Spinal cord (tissue), 10 donors: ENCODE measurements around the gene FCHSD1. TPM values are rescaled to one million over a fixed set of nuclear protein-coding genes. Genes with fewer than 3 reads are reported as not detected.

ENCODE experiments used
- DNase-seq, 6 donors: peaks; one replicate each; pipeline versions ENCODE4 v3.0.0 to v3.0.0-alpha.2; 2013 to 2015; ENCODE audit warnings: low spot score in 6 of 6, low read depth in 4 of 6
- H3K27ac ChIP-seq: one replicate; pipeline ENCODE4 v1.5.1; 2013; ENCODE audit warnings: low read depth, low read length, control low read depth
- H3K27me3 ChIP-seq: one replicate; pipeline ENCODE4 v1.6.1; 2013; ENCODE audit warnings: low read length; ENCODE audit not compliant: control insufficient read depth, insufficient read depth
- H3K36me3 ChIP-seq: one replicate; pipeline ENCODE4 v1.6.1; 2013; ENCODE audit warnings: low read length; ENCODE audit not compliant: control insufficient read depth, insufficient read depth
- H3K4me1 ChIP-seq: one replicate; pipeline ENCODE4 v1.6.1; 2013; ENCODE audit warnings: low read length; ENCODE audit not compliant: control insufficient read depth, insufficient read depth
- H3K4me3 ChIP-seq: one replicate; pipeline ENCODE4 v1.5.1; 2013; ENCODE audit warnings: low read depth, low read length, control low read depth
- H3K9me3 ChIP-seq: one replicate; pipeline ENCODE4 v1.6.1; 2013; ENCODE audit warnings: low read length; ENCODE audit not compliant: control insufficient read depth, insufficient read depth
- WGBS: methylation state at CpG from one replicate; pipeline ENCODE4 v1.1.5; 2013; ENCODE audit warnings: missing lambda C conversion rate; ENCODE audit not compliant: insufficient coverage; 5-methylcytosine and 5-hydroxymethylcytosine counted together
- polyA plus RNA-seq, 2 donors: library from polyadenylated mRNA; unstranded; fragments of 120-200 nt; gene quantifications; one replicate each; pipeline ENCODE4 v1.2.1, GENCODE V29; 2013; ENCODE audit not compliant: insufficient read length in 2 of 2
- total RNA-seq, 2 donors: library from RNA; depleted of rRNA in 1 of 2; stranded (reverse); fragments of 120-200 nt in 1 of 2; fragments of >200 nt in 1 of 2; gene quantifications; one replicate each; pipeline versions ENCODE4 v1.2.3 to v1.2.4, GENCODE V29; 2013 to 2014
- donor health status: healthy.

Gene FCHSD1
- total and polyA plus RNA-seq, 4 donors, result 8.1 to 20.0 (median 13.3) TPM

GRCh38 chr5:141637123-141637766, 14.0 kb downstream of the FCHSD1 start:
- WGBS, result under 1% methylated on average over 57 of the region's 63 CpGs
- Histone ChIP-seq H3K27me3 (peaks cover 16% of the 10 kb centered on the region), H3K4me3 (peak overlapping the region; percentile 87), H3K9me3 (no peaks in the 10 kb centered on the region), H3K27ac (peak overlapping the region; percentile 47), H3K36me3 (peaks cover 26% of the 10 kb centered on the region), H3K4me1 (peaks cover 40% of the 10 kb centered on the region)
- peak in 2 of 6 donors; percentile 61 to 81 for DNase-seq

GRCh38 chr5:141636413-141637122, 14.7 kb downstream of the FCHSD1 start, which contains the start of the genes HDAC3 and RELL2:
Gene HDAC3 (minus strand): TSS chr5:141636849. CDS start chr5:141636790, 59 bp downstream.
Gene RELL2 (plus strand): TSS chr5:141636997. CDS start chr5:141638226, 1,229 bp downstream.
- H3K4me3 ChIP-seq, result peak within 1 kb of the TSS; percentile 87
- peak within 1 kb of the TSS; percentile 54 for H3K27ac ChIP-seq

GRCh38 chr5:141636106-141636412, 15.2 kb downstream of the FCHSD1 start:
- Histone ChIP-seq H3K9me3 (no peaks in the 10 kb centered on the region), H3K4me3 (peak overlapping the region; percentile 87), H3K27me3 (peaks cover 16% of the 10 kb centered on the region), H3K36me3 (peaks cover 29% of the 10 kb centered on the region), H3K4me1 (peaks cover 40% of the 10 kb centered on the region), H3K27ac (no peak overlapping the region)
- 20% methylated on average over 4 of the region's 4 CpGs for WGBS
- DNase-seq, result no peak

More at GRCh38 chr5:141636413-141637122, 14.7 kb downstream of the FCHSD1 start, which contains the start of the genes HDAC3 and RELL2:
- DNase-seq, result peak; percentile 78 to 97 (median 86)
- Histone ChIP-seq H3K27me3 (peaks cover 16% of the 10 kb centered on the region), H3K36me3 (peaks cover 32% of the 10 kb centered on the region), H3K4me1 (peaks cover 40% of the 10 kb centered on the region), H3K9me3 (no peaks in the 10 kb centered on the region)
- under 1% methylated on average over 45 of the region's 55 CpGs for WGBS

- no peaks in the 10 kb centered on the region for H3K9me3 ChIP-seq
- H3K27me3 ChIP-seq, result peaks cover 16% of the 10 kb centered on the region
- peaks cover 39% of the 10 kb centered on the region for H3K4me1 ChIP-seq
- peak overlapping the region; percentile 87 for H3K4me3 ChIP-seq
- no CpG with 5 or more reads among the region's 7 CpGs for WGBS
- H3K27ac ChIP-seq, result no peak overlapping the region
- no peak for DNase-seq
- peaks cover 28% of the 10 kb centered on the region for H3K36me3 ChIP-seq
These were observed 15.6 kb downstream of the FCHSD1 start for GRCh38 chr5:141635646-141636045.

- no peak for DNase-seq
- Histone ChIP-seq H3K9me3 (no peaks in the 10 kb centered on the region), H3K4me1 (peaks cover 36% of the 10 kb centered on the region), H3K36me3 (peaks cover 24% of the 10 kb centered on the region), H3K4me3 (no peak overlapping the region), H3K27me3 (peaks cover 16% of the 10 kb centered on the region), H3K27ac (no peak overlapping the region)
- WGBS, result 81% methylated on average over 5 of the region's 6 CpGs
These were observed 16.5 kb downstream of the FCHSD1 start for GRCh38 chr5:141634720-141635119.

GRCh38 chr5:141633871-141634561, 17.2 kb downstream of the FCHSD1 start:
- Histone ChIP-seq H3K4me3 (no peak overlapping the region), H3K36me3 (peaks cover 25% of the 10 kb centered on the region), H3K27me3 (peaks cover 16% of the 10 kb centered on the region), H3K27ac (no peak overlapping the region), H3K4me1 (peaks cover 31% of the 10 kb centered on the region), H3K9me3 (no peaks in the 10 kb centered on the region)
- 97% methylated on average over 3 of the region's 5 CpGs for WGBS
- DNase-seq, result no peak

- Histone ChIP-seq H3K9me3 (no peaks in the 10 kb centered on the region), H3K36me3 (peaks cover 39% of the 10 kb centered on the region), H3K27me3 (peaks cover 3% of the 10 kb centered on the region), H3K4me1 (peaks cover 21% of the 10 kb centered on the region), H3K4me3 (no peak overlapping the region), H3K27ac (no peak overlapping the region)
- 80% methylated on average over 1 of the region's 2 CpGs for WGBS
- DNase-seq, result no peak
These were observed 18.6 kb downstream of the FCHSD1 start for GRCh38 chr5:141632650-141633049.

GRCh38 chr5:141630570-141631140, 20.6 kb downstream of the FCHSD1 start:
- H3K27me3 ChIP-seq, result no peaks in the 10 kb centered on the region
- peaks cover 55% of the 10 kb centered on the region for H3K36me3 ChIP-seq
- no CpG with 5 or more reads among the region's 5 CpGs for WGBS
- peaks cover 6% of the 10 kb centered on the region for H3K4me1 ChIP-seq
- no peak for DNase-seq
- H3K27ac ChIP-seq, result no peak overlapping the region
- no peak overlapping the region for H3K4me3 ChIP-seq
- H3K9me3 ChIP-seq, result no peaks in the 10 kb centered on the region

- WGBS, result 100% methylated on average over 4 of the region's 6 CpGs
- DNase-seq, result no peak
These were observed 22.9 kb downstream of the FCHSD1 start for GRCh38 chr5:141628175-141628788.

More at GRCh38 chr5:141628175-141628788, 22.9 kb downstream of the FCHSD1 start:
- Histone ChIP-seq H3K27me3 (no peaks in the 10 kb centered on the region), H3K4me1 (no peaks in the 10 kb centered on the region), H3K9me3 (no peaks in the 10 kb centered on the region), H3K36me3 (peaks cover 71% of the 10 kb centered on the region), H3K4me3 (no peak overlapping the region), H3K27ac (no peak overlapping the region)
